Activated T-cell treated with anti-CD3 and anti-CD28 coated beads, Interleukin-2, amount 50 U/mL, for 48 hours (primary cell): ENCODE results near the gene KCNG3.

Experiments used
- DNase-seq, 2 experiments: peaks; one replicate each; pipeline ENCODE4 v3.0.0-alpha.2; 2020

The KCNG3 gene

GRCh38 chr2:42486145-42486906 lies 7.5 kb downstream of the KCNG3 start:
- no peak for DNase-seq

GRCh38 chr2:42480402-42480801 lies 13.4 kb downstream of the KCNG3 start:
- no peak for DNase-seq

GRCh38 chr2:42474765-42475454 lies 18.9 kb downstream of the KCNG3 start:
- no peak for DNase-seq

GRCh38 chr2:42470706-42471105 lies 23.1 kb downstream of the KCNG3 start:
- DNase-seq = no peak

- no peak for DNase-seq
Measured at GRCh38 chr2:42464631-42465030, 29.2 kb downstream of the KCNG3 start.

- no peak for DNase-seq
Measured at GRCh38 chr2:42463570-42463969, 30.2 kb downstream of the KCNG3 start.

- no peak for DNase-seq
Measured at GRCh38 chr2:42459296-42459695, 34.5 kb downstream of the KCNG3 start.

GRCh38 chr2:42458396-42458795 lies 35.4 kb downstream of the KCNG3 start:
- no peak for DNase-seq

- DNase-seq = no peak
Measured at GRCh38 chr2:42457011-42457410, 36.8 kb downstream of the KCNG3 start.

- DNase-seq = no peak
Measured at GRCh38 chr2:42456126-42456839, 37.5 kb downstream of the KCNG3 start.

GRCh38 chr2:42452545-42452944 lies 41.2 kb downstream of the KCNG3 start:
- no peak for DNase-seq

- no peak for DNase-seq
Measured at GRCh38 chr2:42450136-42450535, 43.6 kb downstream of the KCNG3 start.

GRCh38 chr2:42449163-42450087 lies 44.4 kb downstream of the KCNG3 start:
- DNase-seq = no peak

- DNase-seq = no peak
Measured at GRCh38 chr2:42448163-42448562, 45.6 kb downstream of the KCNG3 start.

- no peak for DNase-seq
Measured at GRCh38 chr2:42446503-42447271, 47.1 kb downstream of the KCNG3 start.

GRCh38 chr2:42443718-42444399 lies 49.9 kb downstream of the KCNG3 start:
- DNase-seq = no peak

- DNase-seq = no peak
Measured at GRCh38 chr2:42442774-42443173, 51.0 kb downstream of the KCNG3 start.

GRCh38 chr2:42438685-42439084 lies 55.1 kb downstream of the KCNG3 start:
- no peak for DNase-seq

GRCh38 chr2:42436370-42436769 lies 57.4 kb downstream of the KCNG3 start:
- DNase-seq = no peak

GRCh38 chr2:42435628-42436027 lies 58.2 kb downstream of the KCNG3 start:
- no peak for DNase-seq

GRCh38 chr2:42430188-42430587 lies 63.6 kb downstream of the KCNG3 start:
- no peak for DNase-seq
